ENCODE results near the gene NRP2. TPM values are rescaled to one million over a fixed set of nuclear protein-coding genes. Genes with fewer than 3 reads are reported as not detected.
A peak's percentile ranks its signal among the peaks of the same experiment; 100 is the strongest.

NRP2 gene
- total RNA-seq, 1 experiment from 2014 or later = 10.3 TPM

GRCh38 chr2:205658572-205658971 lies 23.7 kb upstream of the NRP2 start:
- ChIA-PET CTCF (no interaction called here), POLR2A (no interaction called here)
- Mint-ChIP-seq H3K4me1 (ENCODE audit: insufficient read depth, unreplicated experiment) (peaks cover 31% of the 10 kb centered on the region), H3K4me3 (ENCODE audit: unreplicated experiment) (no peak overlapping the region), H3K9me3 (ENCODE audit: unreplicated experiment) (no peaks in the 10 kb centered on the region), H3K36me3 (ENCODE audit: insufficient read depth, unreplicated experiment) (no peaks in the 10 kb centered on the region), H3K27me3 (ENCODE audit: insufficient read depth, unreplicated experiment) (no peaks in the 10 kb centered on the region), H3K27ac (ENCODE audit: low read depth, unreplicated experiment) (no peak overlapping the region)
- TF ChIP-seq, protein P1, sequence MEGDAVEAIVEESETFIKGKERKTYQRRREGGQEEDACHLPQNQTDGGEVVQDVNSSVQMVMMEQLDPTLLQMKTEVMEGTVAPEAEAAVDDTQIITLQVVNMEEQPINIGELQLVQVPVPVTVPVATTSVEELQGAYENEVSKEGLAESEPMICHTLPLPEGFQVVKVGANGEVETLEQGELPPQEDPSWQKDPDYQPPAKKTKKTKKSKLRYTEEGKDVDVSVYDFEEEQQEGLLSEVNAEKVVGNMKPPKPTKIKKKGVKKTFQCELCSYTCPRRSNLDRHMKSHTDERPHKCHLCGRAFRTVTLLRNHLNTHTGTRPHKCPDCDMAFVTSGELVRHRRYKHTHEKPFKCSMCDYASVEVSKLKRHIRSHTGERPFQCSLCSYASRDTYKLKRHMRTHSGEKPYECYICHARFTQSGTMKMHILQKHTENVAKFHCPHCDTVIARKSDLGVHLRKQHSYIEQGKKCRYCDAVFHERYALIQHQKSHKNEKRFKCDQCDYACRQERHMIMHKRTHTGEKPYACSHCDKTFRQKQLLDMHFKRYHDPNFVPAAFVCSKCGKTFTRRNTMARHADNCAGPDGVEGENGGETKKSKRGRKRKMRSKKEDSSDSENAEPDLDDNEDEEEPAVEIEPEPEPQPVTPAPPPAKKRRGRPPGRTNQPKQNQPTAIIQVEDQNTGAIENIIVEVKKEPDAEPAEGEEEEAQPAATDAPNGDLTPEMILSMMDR (IDR thresholded peaks at IDR 0.05; ENCODE audit: unreplicated experiment) = no peak
- no TSS peak for BruUV-seq (replicated peaks)
- intact Hi-C loops (cut with micrococcal nuclease) = no loop called here
- DNase-seq (ENCODE audit: unreplicated experiment) = no peak

- no peak for DNase-seq (ENCODE audit: unreplicated experiment)
- intact Hi-C loops (cut with micrococcal nuclease) = no loop called here
- CTCF ChIA-PET = interaction anchor here (2.2 kb wide), 1 partner anchor 16 kb away, joined by 8 read pairs; no protein-coding TSS in a partner anchor
- Mint-ChIP-seq H3K9me3 (ENCODE audit: unreplicated experiment) (no peaks in the 10 kb centered on the region), H3K27ac (ENCODE audit: low read depth, unreplicated experiment) (no peak overlapping the region), H3K36me3 (ENCODE audit: insufficient read depth, unreplicated experiment) (no peaks in the 10 kb centered on the region), H3K4me1 (ENCODE audit: insufficient read depth, unreplicated experiment) (peaks cover 31% of the 10 kb centered on the region), H3K27me3 (ENCODE audit: insufficient read depth, unreplicated experiment) (no peaks in the 10 kb centered on the region), H3K4me3 (ENCODE audit: unreplicated experiment) (no peak overlapping the region)
- POLR2A ChIA-PET = interaction anchor here (0.7 to 1.7 kb wide), 3 partner anchors 8 to 15 kb away, joined by 4 read pairs; no protein-coding TSS in a partner anchor
- no TSS peak for BruUV-seq (replicated peaks)
- TF ChIP-seq, protein P1 (IDR thresholded peaks at IDR 0.05; ENCODE audit: unreplicated experiment) = no peak
Observed at GRCh38 chr2:205659922-205660321, 22.4 kb upstream of the NRP2 start.

GRCh38 chr2:205660521-205661124 lies 21.7 kb upstream of the NRP2 start:
- no peak overlapping the region for H3K4me3 Mint-ChIP-seq (ENCODE audit: unreplicated experiment)
- POLR2A ChIA-PET = interaction anchor here (0.7 to 1.7 kb wide), 3 partner anchors 9 to 14 kb away, joined by 4 read pairs; no protein-coding TSS in a partner anchor
- no peaks in the 10 kb centered on the region for H3K27me3 Mint-ChIP-seq (ENCODE audit: insufficient read depth, unreplicated experiment)
- no peak overlapping the region for H3K27ac Mint-ChIP-seq (ENCODE audit: low read depth, unreplicated experiment)
- intact Hi-C loops (cut with micrococcal nuclease) = no loop called here
- H3K9me3 Mint-ChIP-seq (ENCODE audit: unreplicated experiment) = no peaks in the 10 kb centered on the region
- DNase-seq (ENCODE audit: unreplicated experiment) = peak; percentile 68
- no TSS peak for BruUV-seq (replicated peaks)
- no peaks in the 10 kb centered on the region for H3K36me3 Mint-ChIP-seq (ENCODE audit: insufficient read depth, unreplicated experiment)
- CTCF ChIA-PET = interaction anchor here (1.0 to 2.2 kb wide), 2 partner anchors 15 to 19 kb away, joined by 4 to 8 read pairs; no protein-coding TSS in a partner anchor
- TF ChIP-seq, protein P1 (IDR thresholded peaks at IDR 0.05; ENCODE audit: unreplicated experiment) = no peak
- peaks cover 25% of the 10 kb centered on the region for H3K4me1 Mint-ChIP-seq (ENCODE audit: insufficient read depth, unreplicated experiment)

GRCh38 chr2:205661281-205661680 lies 21.0 kb upstream of the NRP2 start:
- no peak for DNase-seq (ENCODE audit: unreplicated experiment)
- H3K27me3 Mint-ChIP-seq (ENCODE audit: insufficient read depth, unreplicated experiment) = no peaks in the 10 kb centered on the region
- H3K27ac Mint-ChIP-seq (ENCODE audit: low read depth, unreplicated experiment) = no peak overlapping the region
- BruUV-seq (replicated peaks) = no TSS peak
- H3K9me3 Mint-ChIP-seq (ENCODE audit: unreplicated experiment) = no peaks in the 10 kb centered on the region
- no peaks in the 10 kb centered on the region for H3K36me3 Mint-ChIP-seq (ENCODE audit: insufficient read depth, unreplicated experiment)
- ChIA-PET CTCF (interaction anchor here (1.0 to 2.2 kb wide), 2 partner anchors 15 to 18 kb away, joined by 4 to 8 read pairs; no protein-coding TSS in a partner anchor), POLR2A (interaction anchor here (1.7 kb wide), 1 partner anchor 10 kb away, joined by 4 read pairs; no protein-coding TSS in a partner anchor)
- no peak overlapping the region for H3K4me3 Mint-ChIP-seq (ENCODE audit: unreplicated experiment)
- intact Hi-C loops (cut with micrococcal nuclease) = no loop called here
- peaks cover 25% of the 10 kb centered on the region for H3K4me1 Mint-ChIP-seq (ENCODE audit: insufficient read depth, unreplicated experiment)
- TF ChIP-seq, protein P1 (IDR thresholded peaks at IDR 0.05; ENCODE audit: unreplicated experiment) = no peak

Data from MCF 10A (cell line).